CD4-positive, alpha-beta T cell (primary cell): ENCODE data around the gene CALCR. TPM values are rescaled to one million over a fixed set of nuclear protein-coding genes. Genes with fewer than 3 reads are reported as not detected.
A peak's percentile ranks its signal among the peaks of the same experiment; 100 is the strongest.

Experiments
- ATAC-seq: fragments of 200-7000 bp; cut with Tn5 transposase; one replicate; pipeline ENCODE4 v1.10.0; 2022; ENCODE audit warnings: mild to moderate bottlenecking; ENCODE audit not compliant: poor library complexity
- CTCF ChIA-PET: fragments of 350-600 bp; sonication (Branson Sonifier 250); formaldehyde crosslinking; loops from one replicate; lab custom pipeline; 2021; ENCODE audit warnings: antibody characterized with exemption, inconsistent platforms; lab: Charles Lee
- POLR2A ChIA-PET: fragments of 350-600 bp; sonication (Branson Sonifier 250); formaldehyde crosslinking; loops from one replicate; lab custom pipeline; 2021; ENCODE audit warnings: antibody characterized with exemption, inconsistent platforms; lab: Charles Lee
- DNase-seq, 14 experiments: peaks; one replicate each; pipeline ENCODE4 v3.0.0-alpha.2; 2013 to 2020; ENCODE audit warnings: mixed read lengths in 2 of 14
- H3K27ac ChIP-seq, 2 donors: one replicate each; pipeline versions ENCODE4 v1.5.1 to v1.7.0; 2013; ENCODE audit warnings: low read length in 2 of 2, low read depth in 1 of 2, mild to moderate bottlenecking in 1 of 2
- H3K27me3 ChIP-seq, 2 experiments: 1 replicate in 1 of 2; 2 replicates in 1 of 2; pipeline versions ENCODE4 v1.6.1 to v1.7.0; 2013; ENCODE audit warnings: low read length in 2 of 2, control low read depth in 1 of 2, mild to moderate bottlenecking in 1 of 2, moderate library complexity in 1 of 2; ENCODE audit not compliant: insufficient read depth in 2 of 2, control insufficient read depth in 1 of 2
- H3K36me3 ChIP-seq: one replicate; pipeline ENCODE4 v1.6.1; 2013; ENCODE audit warnings: low read length, control low read depth; ENCODE audit not compliant: insufficient read depth
- H3K4me1 ChIP-seq: one replicate; pipeline ENCODE4 v1.6.1; 2013; ENCODE audit warnings: low read length, control low read depth; ENCODE audit not compliant: insufficient read depth
- H3K4me3 ChIP-seq: one replicate; pipeline ENCODE4 v1.5.1; 2013; ENCODE audit warnings: mild to moderate bottlenecking, low read length, moderate library complexity
- H3K9me3 ChIP-seq, 2 experiments: 1 replicate in 1 of 2; 2 replicates in 1 of 2; pipeline versions ENCODE4 v1.6.1 to v1.7.0; 2013; ENCODE audit warnings: low read length in 2 of 2, mild to moderate bottlenecking in 2 of 2, control low read depth in 1 of 2, moderate library complexity in 1 of 2; ENCODE audit not compliant: control insufficient read depth in 1 of 2, insufficient read depth in 1 of 2
- H3K27ac Mint-ChIP-seq: one replicate; pipeline ENCODE4 v1.8.0; 2020; ENCODE audit warnings: mixed read lengths
- H3K27me3 Mint-ChIP-seq: one replicate; pipeline ENCODE4 v1.8.0; 2021; ENCODE audit warnings: mixed read lengths
- H3K36me3 Mint-ChIP-seq: one replicate; pipeline ENCODE4 v1.8.0; 2021; ENCODE audit warnings: low read depth, mixed read lengths
- H3K4me1 Mint-ChIP-seq: one replicate; pipeline ENCODE4 v1.8.0; 2021; ENCODE audit warnings: low read depth, mixed read lengths
- H3K4me3 Mint-ChIP-seq: one replicate; pipeline ENCODE4 v1.8.0; 2020; ENCODE audit warnings: mild to moderate bottlenecking, mixed read lengths
- H3K9me3 Mint-ChIP-seq: one replicate; pipeline ENCODE4 v1.8.0; 2020; ENCODE audit warnings: mixed read lengths
- CTCF ChIP-seq: fragments of 200-600 bp; IDR thresholded peaks from one replicate; pipeline ENCODE4 v1.8.0; 2022; ENCODE audit warnings: antibody characterized with exemption, mild to moderate bottlenecking
- intact Hi-C, 2 experiments: fragments of 100-400 bp; cut with DNase I in 1 of 2; cut with micrococcal nuclease in 1 of 2; formaldehyde crosslinking; loops; one replicate each; pipeline versions ENCODE4 v1.15.1 to v1.9.0; 2023 to 2025; cut with DNase I, micrococcal nuclease
- total RNA-seq, 174 experiments: library from RNA in 2 of 174; stranded (reverse) in 2 of 174; gene quantifications; one replicate each; pipeline ENCODE4 v1.2.3 and lab custom pipeline; 2021 to 2026

The CALCR gene
- total RNA-seq, 2 experiments from 2014 or later: not detected

DNA sequence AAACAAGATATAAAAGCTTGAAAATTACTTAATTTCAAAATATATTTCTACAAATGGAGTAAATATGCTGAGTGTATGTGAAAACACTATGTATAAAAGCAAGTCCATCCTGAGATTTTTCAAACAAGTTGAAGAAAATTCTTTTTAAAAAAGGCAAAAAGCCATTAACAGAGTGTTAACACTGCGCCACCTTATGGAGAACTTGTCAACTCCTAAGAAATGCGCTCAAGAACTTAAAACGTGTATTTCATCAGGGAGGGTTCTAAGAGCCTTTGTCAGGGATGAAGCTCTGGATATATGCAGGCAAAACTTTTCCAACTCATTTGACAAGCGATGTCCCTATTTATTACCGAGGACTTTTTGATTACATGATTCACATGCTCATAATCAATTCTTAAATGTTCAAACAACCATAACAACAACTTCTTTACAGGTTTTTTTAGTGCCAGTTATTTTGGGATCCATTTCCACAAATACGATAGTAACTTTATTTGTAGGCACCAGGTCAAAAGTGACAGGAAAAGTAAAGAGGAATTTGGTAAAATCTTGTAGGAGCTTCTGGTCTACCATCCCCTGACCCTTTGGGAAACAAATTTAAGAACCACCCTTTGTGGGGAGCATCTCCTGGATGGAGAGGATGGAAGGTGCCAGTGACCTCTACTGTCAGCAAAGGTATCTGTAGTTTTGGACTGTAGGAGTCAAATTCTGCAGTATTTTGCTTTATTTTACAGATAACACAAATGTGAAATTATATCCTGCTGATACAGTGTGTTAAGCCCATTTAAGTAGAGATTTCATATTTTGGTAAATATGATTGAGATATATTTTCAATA lies 23.2 kb downstream of the CALCR start:
- no peaks in the 10 kb centered on the region for H3K9me3 ChIP-seq
- Mint-ChIP-seq H3K9me3 (no peaks in the 10 kb centered on the region), H3K27ac (no peak overlapping the region), H3K27me3 (no peaks in the 10 kb centered on the region), H3K4me1 (no peaks in the 10 kb centered on the region), H3K4me3 (no peak overlapping the region), H3K36me3 (no peaks in the 10 kb centered on the region)
- POLR2A ChIA-PET: no interaction called here
- H3K36me3 ChIP-seq: no peaks in the 10 kb centered on the region
- ATAC-seq (no peak), DNase-seq (peak in 2 of 14 experiments; percentile 1 to 5)
- CTCF ChIA-PET: no interaction called here
- H3K27me3 ChIP-seq: no peaks in the 10 kb centered on the region
- TF ChIP-seq CTCF: no peak
- H3K4me1 ChIP-seq: no peaks in the 10 kb centered on the region
- no peak overlapping the region for H3K4me3 ChIP-seq
- H3K27ac ChIP-seq: no peak overlapping the region
- intact Hi-C loops: no loop called here

DNA sequence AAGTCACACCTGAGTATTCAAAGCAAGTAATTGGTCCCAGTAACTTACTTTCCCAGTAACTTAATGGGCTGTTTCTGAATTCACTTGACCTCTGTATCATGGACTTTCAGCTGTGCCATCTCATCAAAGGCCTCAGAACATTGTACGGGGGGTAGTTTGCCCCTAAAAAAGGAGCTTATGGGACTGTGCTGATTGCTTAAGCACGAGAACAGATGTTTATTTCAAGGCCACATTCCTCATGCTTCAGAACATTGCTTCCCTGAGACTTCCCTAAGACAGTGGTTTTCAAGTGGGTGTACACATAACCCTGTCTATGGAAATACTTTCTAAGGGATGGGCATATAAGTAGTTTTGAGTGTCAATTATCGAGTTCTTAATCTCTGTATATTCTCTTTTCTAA lies 26.8 kb downstream of the CALCR start:
- no peaks in the 10 kb centered on the region for H3K27me3 ChIP-seq
- no peaks in the 10 kb centered on the region for H3K9me3 ChIP-seq
- Mint-ChIP-seq H3K4me1 (no peaks in the 10 kb centered on the region), H3K27me3 (no peaks in the 10 kb centered on the region), H3K4me3 (no peak overlapping the region), H3K9me3 (no peaks in the 10 kb centered on the region), H3K27ac (no peak overlapping the region), H3K36me3 (no peaks in the 10 kb centered on the region)
- TF ChIP-seq CTCF: no peak
- DNase-seq (no peak), ATAC-seq (no peak)
- H3K36me3 ChIP-seq: no peaks in the 10 kb centered on the region
- H3K4me1 ChIP-seq: no peaks in the 10 kb centered on the region
- ChIA-PET POLR2A (no interaction called here), CTCF (no interaction called here)
- intact Hi-C loops: no loop called here
- H3K27ac ChIP-seq: no peak overlapping the region
- no peak overlapping the region for H3K4me3 ChIP-seq

GRCh38 chr7:93544691-93545090 lies 29.8 kb downstream of the CALCR start:
- no peaks in the 10 kb centered on the region for H3K4me1 ChIP-seq
- Mint-ChIP-seq H3K36me3 (no peaks in the 10 kb centered on the region), H3K4me3 (no peak overlapping the region), H3K4me1 (no peaks in the 10 kb centered on the region), H3K9me3 (no peaks in the 10 kb centered on the region), H3K27ac (no peak overlapping the region), H3K27me3 (no peaks in the 10 kb centered on the region)
- H3K27ac ChIP-seq: no peak overlapping the region
- H3K9me3 ChIP-seq: no peaks in the 10 kb centered on the region
- no peaks in the 10 kb centered on the region for H3K36me3 ChIP-seq
- CTCF ChIA-PET: no interaction called here
- POLR2A ChIA-PET: no interaction called here
- TF ChIP-seq CTCF: no peak
- no peak for DNase-seq
- H3K4me3 ChIP-seq: no peak overlapping the region
- H3K27me3 ChIP-seq: no peaks in the 10 kb centered on the region
- ATAC-seq: no peak
- intact Hi-C loops: no loop called here
